ENCODE results near the gene ADAP1.

DNA sequence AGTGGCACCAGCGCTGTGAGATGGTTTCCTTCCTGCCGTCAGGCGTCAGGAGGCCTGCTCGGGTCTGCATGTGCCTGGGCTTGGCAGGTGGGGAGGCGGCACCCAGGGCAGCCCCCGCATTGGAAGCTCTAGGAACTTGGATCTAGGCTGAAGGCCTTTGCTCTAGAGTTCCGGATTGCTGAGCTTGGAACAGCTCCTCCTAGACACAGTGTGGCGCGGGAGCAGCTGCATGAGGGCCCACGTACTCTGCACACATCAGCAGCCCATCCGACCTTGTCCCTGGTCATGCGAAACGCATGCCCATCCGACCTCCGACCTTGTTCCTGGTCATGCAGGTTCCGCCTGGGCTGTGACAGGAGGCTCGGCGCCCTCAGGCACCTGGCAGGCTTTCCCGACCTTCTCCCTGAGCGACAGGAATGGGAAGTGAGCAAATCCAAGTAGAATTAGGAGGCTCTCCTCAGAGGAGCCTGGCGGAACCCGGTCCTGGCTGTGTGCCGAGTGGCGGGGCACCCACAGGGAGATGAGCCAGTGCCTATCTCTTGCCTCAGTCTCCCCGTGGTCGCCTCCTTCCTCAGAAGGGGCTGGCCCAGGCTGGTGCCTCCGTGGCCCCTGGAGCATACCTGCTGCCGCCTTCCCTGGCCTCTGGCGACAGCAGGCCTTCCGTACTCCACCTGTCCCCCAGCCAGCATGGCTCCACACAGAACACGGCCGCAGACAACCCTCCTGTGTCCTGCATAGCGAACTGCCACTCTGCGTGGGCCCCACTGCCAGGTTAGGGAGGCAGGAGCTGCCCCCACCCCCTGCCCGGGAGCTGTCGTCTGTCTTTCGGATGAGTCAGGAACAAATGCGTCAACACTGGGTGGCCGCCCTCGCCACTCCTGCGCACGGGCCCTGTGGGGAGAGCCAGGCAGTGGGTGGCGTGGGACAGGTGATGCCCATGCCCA lies 66.1 kb downstream of the ADAP1 start:
- TF ChIP-seq POLR2A (IDR thresholded peaks at IDR 0.05; ENCODE audit: low read depth, low read length), result no peak
- TF ChIP-seq TAF1 (IDR thresholded peaks at IDR 0.05; ENCODE audit: borderline replicate concordance, low read depth, low read length), result no peak
